Activated CD8-positive, alpha-beta T cell treated with anti-CD3 and anti-CD28 coated beads for 36 hours (primary cell): Measurements from ENCODE around the gene CDC25A. TPM values are rescaled to one million over a fixed set of nuclear protein-coding genes. Genes with fewer than 3 reads are reported as not detected.

ENCODE experiments used
- ATAC-seq: fragments of 200-7000 bp; cut with Tn5 transposase; one replicate; pipeline ENCODE4 v1.10.0; 2021; ENCODE audit warnings: mild to moderate bottlenecking, moderate library complexity
- CTCF ChIA-PET: fragments of 350-600 bp; sonication (Branson Sonifier 250); formaldehyde crosslinking; loops from one replicate; lab custom pipeline; 2021; ENCODE audit warnings: antibody characterized with exemption; lab: Charles Lee
- POLR2A ChIA-PET: fragments of 350-600 bp; sonication (Branson Sonifier 250); formaldehyde crosslinking; loops from one replicate; lab custom pipeline; 2021; ENCODE audit warnings: antibody characterized with exemption; lab: Charles Lee
- DNase-seq: peaks from one replicate; pipeline ENCODE4 v3.0.0-alpha.2; 2020
- H3K27ac Mint-ChIP-seq: one replicate; pipeline ENCODE4 v1.8.0; 2021; ENCODE audit warnings: mild to moderate bottlenecking, mixed read lengths
- H3K27me3 Mint-ChIP-seq: one replicate; pipeline ENCODE4 v1.8.0; 2021; ENCODE audit warnings: mixed read lengths
- H3K36me3 Mint-ChIP-seq: one replicate; pipeline ENCODE4 v1.8.0; 2021; ENCODE audit warnings: low read depth, mixed read lengths
- H3K4me1 Mint-ChIP-seq: one replicate; pipeline ENCODE4 v1.8.0; 2021; ENCODE audit warnings: low read depth, mixed read lengths
- H3K4me3 Mint-ChIP-seq: one replicate; pipeline ENCODE4 v1.8.0; 2021; ENCODE audit warnings: mild to moderate bottlenecking, moderate library complexity, mixed read lengths
- H3K9me3 Mint-ChIP-seq: one replicate; pipeline ENCODE4 v1.8.0; 2021; ENCODE audit warnings: mixed read lengths
- CTCF ChIP-seq: fragments of 200-600 bp; IDR thresholded peaks from one replicate; pipeline ENCODE4 v1.8.0; 2022; ENCODE audit warnings: antibody characterized with exemption, mild to moderate bottlenecking
- intact Hi-C: fragments of 100-400 bp; cut with micrococcal nuclease; formaldehyde crosslinking; loops from one replicate; pipeline ENCODE4 v1.10.0; 2022
- microRNA-seq: library from miRNA; unstranded; fragments of <30 nt; microRNA quantifications from one replicate; pipeline ENCODE4 v1.2.0, GENCODE V29; 2022; ENCODE audit warnings: borderline microRNAs expressed, borderline replicate concordance
- total RNA-seq, 2 experiments: library from RNA; stranded (reverse); gene quantifications; one replicate each; pipeline ENCODE4 v1.2.3, GENCODE V29; 2021

Gene CDC25A
- total RNA-seq, 2 experiments from 2014 or later, result 34.1 to 38.4 TPM

GRCh38 chr3:48110463-48110862 is 77.8 kb downstream of the CDC25A start:
- ChIA-PET POLR2A (interaction anchor here (1.3 kb wide), 1 partner anchor 13 kb away, joined by 3 read pairs; no protein-coding TSS in a partner anchor), CTCF (no interaction called here)
- H3K36me3 Mint-ChIP-seq, result no peaks in the 10 kb centered on the region
- H3K4me3 Mint-ChIP-seq, result no peak overlapping the region
- intact Hi-C loops, result no loop called here
- no peak for TF ChIP-seq CTCF
- no peak for DNase-seq
- ATAC-seq, result peak; percentile 20
- H3K27ac Mint-ChIP-seq, result no peak overlapping the region
- peaks cover 10% of the 10 kb centered on the region for H3K4me1 Mint-ChIP-seq
- H3K27me3 Mint-ChIP-seq, result peaks cover 3% of the 10 kb centered on the region
- peaks cover 3% of the 10 kb centered on the region for H3K9me3 Mint-ChIP-seq

- Mint-ChIP-seq H3K4me3 (no peak overlapping the region), H3K36me3 (no peaks in the 10 kb centered on the region), H3K9me3 (peaks cover 3% of the 10 kb centered on the region), H3K27me3 (peaks cover 4% of the 10 kb centered on the region), H3K4me1 (peaks cover 2% of the 10 kb centered on the region), H3K27ac (no peak overlapping the region)
- no peak for TF ChIP-seq CTCF
- DNase-seq (no peak), ATAC-seq (no peak)
- ChIA-PET CTCF (no interaction called here), POLR2A (no interaction called here)
- intact Hi-C loops, result no loop called here
These were observed 81.0 kb downstream of the CDC25A start for GRCh38 chr3:48107227-48107626.

Small RNA genes lying within 50 kb of the gene (microRNA-seq; reads per million reads assigned to microRNA genes)
- gene MIR4443, result 3.9 reads per million, percentile 13 among the genes with 10 or more reads in this experiment

Other genes with a start within 250 kb of the CDC25A start
- 100 to 1,000 TPM; 101 to 103 TPM for gene MAP4, start 172.0 kb downstream of the CDC25A start, total RNA-seq
- not detected for gene CAMP, start 35.1 kb upstream of the CDC25A start, total RNA-seq
- 10 to 100 TPM; 30.4 to 32.8 TPM for gene ZNF589, start 52.7 kb upstream of the CDC25A start, total RNA-seq
- 10 to 100 TPM; 23.2 to 31.0 TPM for gene NME6, start 113.0 kb upstream of the CDC25A start, total RNA-seq
- not detected for gene SPINK8, start 145.2 kb upstream of the CDC25A start, total RNA-seq
- gene FBXW12, start 183.8 kb upstream of the CDC25A start, total RNA-seq, result not detected
- gene PLXNB1, start 241.7 kb upstream of the CDC25A start, total RNA-seq, result 1 to 10 TPM; 3.7 TPM